ENCODE results near the gene IPCEF1.
"Not testable (repeated sequence)": the region's sequence is repeated elsewhere in the genome, so short reads cannot be mapped to it uniquely, and the experiment has no call there.

IPCEF1 gene

GRCh38 chr6:154329350-154330170 lies 27.0 kb downstream of the IPCEF1 start:
- no peak for DNase-seq

- not testable (repeated sequence) for DNase-seq
These were observed 29.3 kb downstream of the IPCEF1 start for GRCh38 chr6:154327313-154327712.

GRCh38 chr6:154325142-154325541 lies 31.5 kb downstream of the IPCEF1 start:
- no peak for DNase-seq

- no peak for DNase-seq
These were observed 36.4 kb downstream of the IPCEF1 start for GRCh38 chr6:154320181-154320580.

- no peak for DNase-seq
These were observed 37.3 kb downstream of the IPCEF1 start for GRCh38 chr6:154319231-154319858.

GRCh38 chr6:154318721-154319120 lies 37.9 kb downstream of the IPCEF1 start:
- no peak for DNase-seq

- no peak for DNase-seq
These were observed 40.5 kb downstream of the IPCEF1 start for GRCh38 chr6:154316131-154316530.

GRCh38 chr6:154314084-154314483 lies 42.5 kb downstream of the IPCEF1 start:
- no peak for DNase-seq

- no peak for DNase-seq
These were observed 47.6 kb downstream of the IPCEF1 start for GRCh38 chr6:154308986-154309385.

- no peak for DNase-seq
These were observed 48.7 kb downstream of the IPCEF1 start for GRCh38 chr6:154307696-154308425.

GRCh38 chr6:154307147-154307546 lies 49.5 kb downstream of the IPCEF1 start:
- DNase-seq = not testable (repeated sequence)

- no peak for DNase-seq
These were observed 49.9 kb downstream of the IPCEF1 start for GRCh38 chr6:154306696-154307095.

- no peak for DNase-seq
These were observed 52.4 kb downstream of the IPCEF1 start for GRCh38 chr6:154304191-154304590.

GRCh38 chr6:154303642-154304041 lies 53.0 kb downstream of the IPCEF1 start:
- DNase-seq = not testable (repeated sequence)

- DNase-seq = peak; percentile 24
These were observed 54.5 kb downstream of the IPCEF1 start for GRCh38 chr6:154301839-154302752.

GRCh38 chr6:154301086-154301625 lies 55.4 kb downstream of the IPCEF1 start:
- DNase-seq = no peak

GRCh38 chr6:154298297-154298696 lies 58.3 kb downstream of the IPCEF1 start:
- no peak for DNase-seq

- DNase-seq = no peak
These were observed 58.9 kb downstream of the IPCEF1 start for GRCh38 chr6:154297721-154298120.

- DNase-seq = no peak
These were observed 59.4 kb downstream of the IPCEF1 start for GRCh38 chr6:154297210-154297609.

- no peak for DNase-seq
These were observed 60.9 kb downstream of the IPCEF1 start for GRCh38 chr6:154295733-154296132.

- DNase-seq = no peak
These were observed 63.6 kb downstream of the IPCEF1 start for GRCh38 chr6:154292855-154293519.

GRCh38 chr6:154292066-154292465 lies 64.5 kb downstream of the IPCEF1 start:
- DNase-seq = no peak
